Liver (tissue), 9 donors: ENCODE data around the gene PSME2. TPM values are rescaled to one million over a fixed set of nuclear protein-coding genes. Genes with fewer than 3 reads are reported as not detected.
A peak's percentile ranks its signal among the peaks of the same experiment; 100 is the strongest.

ENCODE experiments used
- DNase-seq: peaks from one replicate; pipeline ENCODE4 v3.0.0-alpha.2; 2017; ENCODE audit warnings: low spot score
- H3K27ac ChIP-seq, 2 donors: one replicate each; pipeline ENCODE4 v1.7.0; 2013; ENCODE audit warnings: inconsistent platforms in 2 of 2, low read length in 2 of 2, control low read depth in 1 of 2, low read depth in 1 of 2, mild to moderate bottlenecking in 1 of 2
- H3K27me3 ChIP-seq, 4 donors: one replicate each; pipeline versions ENCODE4 v1.6.1 to v1.7.0; 2013; ENCODE audit warnings: low read length in 3 of 4, inconsistent platforms in 1 of 4, mild to moderate bottlenecking in 1 of 4, moderate library complexity in 1 of 4; ENCODE audit not compliant: control insufficient read depth in 4 of 4, insufficient read depth in 4 of 4
- H3K36me3 ChIP-seq, 4 donors: one replicate each; pipeline versions ENCODE4 v1.6.1 to v1.7.0; 2013; ENCODE audit warnings: low read length in 3 of 4, mild to moderate bottlenecking in 3 of 4, low read depth in 1 of 4, moderate library complexity in 1 of 4; ENCODE audit not compliant: control insufficient read depth in 4 of 4, insufficient read depth in 3 of 4
- H3K4me1 ChIP-seq, 4 donors: one replicate each; pipeline versions ENCODE4 v1.6.1 to v1.7.0; 2013; ENCODE audit warnings: low read length in 3 of 4, mild to moderate bottlenecking in 3 of 4, moderate library complexity in 1 of 4; ENCODE audit not compliant: control insufficient read depth in 4 of 4, insufficient read depth in 4 of 4
- H3K4me3 ChIP-seq, 3 donors: one replicate each; pipeline versions ENCODE4 v1.6.1 to v1.7.0; 2013; ENCODE audit warnings: low read length in 3 of 3, control low read depth in 1 of 3, low read depth in 1 of 3, mild to moderate bottlenecking in 1 of 3
- H3K9ac ChIP-seq, 2 donors: one replicate each; pipeline ENCODE4 v1.7.0; 2013; ENCODE audit warnings: low read length in 2 of 2, mild to moderate bottlenecking in 2 of 2, moderate library complexity in 2 of 2, control low read depth in 1 of 2, low read depth in 1 of 2
- H3K9me3 ChIP-seq, 4 donors: one replicate each; pipeline versions ENCODE4 v1.6.1 to v1.7.0; 2013; ENCODE audit warnings: low read length in 3 of 4; ENCODE audit not compliant: control insufficient read depth in 4 of 4
- EGR1 ChIP-seq, 2 donors: IDR thresholded peaks; 2 replicates each; pipeline ENCODE4 v1.6.1; 2016 to 2018; ENCODE audit warnings: antibody characterized with exemption in 2 of 2, low read depth in 2 of 2
- FOXA1 ChIP-seq: IDR thresholded peaks from 2 replicates; pipeline ENCODE4 v1.6.1; 2016; ENCODE audit warnings: antibody characterized with exemption
- FOXA2 ChIP-seq: IDR thresholded peaks from 2 replicates; pipeline ENCODE4 v1.6.1; 2016; ENCODE audit warnings: antibody characterized with exemption
- GABPA ChIP-seq, 2 donors: IDR thresholded peaks in 1 of 2; conservative IDR thresholded peaks in 1 of 2; 2 replicates each; pipeline ENCODE4 v1.6.1; 2016; ENCODE audit warnings: antibody characterized with exemption in 2 of 2, mild to moderate bottlenecking in 1 of 2, moderate library complexity in 1 of 2
- HNF4A ChIP-seq, 2 donors: conservative IDR thresholded peaks; 2 replicates each; pipeline ENCODE4 v1.6.1; 2016; ENCODE audit warnings: antibody characterized with exemption in 2 of 2, mild to moderate bottlenecking in 2 of 2
- HNF4G ChIP-seq: IDR thresholded peaks from 2 replicates; pipeline ENCODE4 v1.6.1; 2016; ENCODE audit warnings: antibody characterized with exemption
- JUND ChIP-seq, 2 donors: IDR thresholded peaks; 2 replicates each; pipeline ENCODE4 v1.6.1; 2016; ENCODE audit warnings: antibody characterized with exemption in 2 of 2
- NR2F2 ChIP-seq: IDR thresholded peaks from 2 replicates; pipeline ENCODE4 v1.6.1; 2016; ENCODE audit warnings: antibody characterized with exemption
- RAD21 ChIP-seq, 2 donors: IDR thresholded peaks; 2 replicates each; pipeline ENCODE4 v1.6.1; 2016; ENCODE audit warnings: antibody characterized with exemption in 2 of 2, mild to moderate bottlenecking in 2 of 2
- RXRA ChIP-seq, 2 donors: IDR thresholded peaks; 2 replicates each; pipeline ENCODE4 v1.6.1; 2017 to 2018; ENCODE audit warnings: antibody characterized with exemption in 2 of 2, mild to moderate bottlenecking in 1 of 2
- SP1 ChIP-seq: IDR thresholded peaks from 2 replicates; pipeline ENCODE4 v1.6.1; 2018; ENCODE audit warnings: antibody characterized with exemption, mild to moderate bottlenecking
- TAF1 ChIP-seq: conservative IDR thresholded peaks from 2 replicates; pipeline ENCODE4 v1.6.1; 2016; ENCODE audit warnings: antibody characterized with exemption, mild to moderate bottlenecking
- YY1 ChIP-seq: IDR thresholded peaks from 2 replicates; pipeline ENCODE4 v1.6.1; 2016; ENCODE audit warnings: antibody characterized with exemption, mild to moderate bottlenecking
- WGBS: extraction: QIAGEN DNeasy Blood & Tissue Kit; methylation state at CpG from one replicate; pipeline ENCODE4 v1.1.7; 2013; 5-methylcytosine and 5-hydroxymethylcytosine counted together
- polyA plus RNA-seq, 2 donors: library from polyadenylated mRNA; stranded (reverse) in 1 of 2; unstranded in 1 of 2; fragments of 200-250 nt in 1 of 2; fragments of >200 nt in 1 of 2; fragmentation: Nextera tagmentation in 1 of 2; extraction: Ambion mirVana in 1 of 2; gene quantifications; one replicate each; pipeline versions ENCODE4 v1.2.1 to v1.2.3, GENCODE V29; 2013 to 2015
- total RNA-seq, 2 donors: library from RNA; depleted of rRNA; stranded (reverse); fragments of >200 nt; gene quantifications; one replicate each; pipeline ENCODE4 v1.2.3, GENCODE V29; 2014
- TF ChIP-seq, protein P1 (sequence below): IDR thresholded peaks from 2 replicates; pipeline ENCODE4 v1.6.1; 2016; ENCODE audit warnings: antibody characterized with exemption, mild to moderate bottlenecking
- TF ChIP-seq, protein P2 (sequence below): IDR thresholded peaks from 2 replicates; pipeline ENCODE4 v1.6.1; 2016; ENCODE audit warnings: antibody characterized with exemption
- TF ChIP-seq, protein P3 (sequence below): IDR thresholded peaks from 2 replicates; pipeline ENCODE4 v1.6.1; 2016; ENCODE audit warnings: antibody characterized with exemption
- TF ChIP-seq, protein P4 (sequence below): IDR thresholded peaks from 2 replicates; pipeline ENCODE4 v1.6.1; 2016; ENCODE audit warnings: antibody characterized with exemption
- TF ChIP-seq, protein P5 (sequence below): fragments of 150-350 bp; IDR thresholded peaks from 2 replicates; pipeline ENCODE4 v1.5.1; 2017; ENCODE audit warnings: improper control_type of control experiment, low read depth, low read length; ENCODE audit not compliant: missing input control
- donor health status: healthy.
- donor health status: healthy.
- donor health status: healthy.
- donor health status: healthy.
- donor health status: healthy.

Gene PSME2
- total and polyA plus RNA-seq, 4 donors = 56.9 to 247 (median 92.7) TPM

DNA sequence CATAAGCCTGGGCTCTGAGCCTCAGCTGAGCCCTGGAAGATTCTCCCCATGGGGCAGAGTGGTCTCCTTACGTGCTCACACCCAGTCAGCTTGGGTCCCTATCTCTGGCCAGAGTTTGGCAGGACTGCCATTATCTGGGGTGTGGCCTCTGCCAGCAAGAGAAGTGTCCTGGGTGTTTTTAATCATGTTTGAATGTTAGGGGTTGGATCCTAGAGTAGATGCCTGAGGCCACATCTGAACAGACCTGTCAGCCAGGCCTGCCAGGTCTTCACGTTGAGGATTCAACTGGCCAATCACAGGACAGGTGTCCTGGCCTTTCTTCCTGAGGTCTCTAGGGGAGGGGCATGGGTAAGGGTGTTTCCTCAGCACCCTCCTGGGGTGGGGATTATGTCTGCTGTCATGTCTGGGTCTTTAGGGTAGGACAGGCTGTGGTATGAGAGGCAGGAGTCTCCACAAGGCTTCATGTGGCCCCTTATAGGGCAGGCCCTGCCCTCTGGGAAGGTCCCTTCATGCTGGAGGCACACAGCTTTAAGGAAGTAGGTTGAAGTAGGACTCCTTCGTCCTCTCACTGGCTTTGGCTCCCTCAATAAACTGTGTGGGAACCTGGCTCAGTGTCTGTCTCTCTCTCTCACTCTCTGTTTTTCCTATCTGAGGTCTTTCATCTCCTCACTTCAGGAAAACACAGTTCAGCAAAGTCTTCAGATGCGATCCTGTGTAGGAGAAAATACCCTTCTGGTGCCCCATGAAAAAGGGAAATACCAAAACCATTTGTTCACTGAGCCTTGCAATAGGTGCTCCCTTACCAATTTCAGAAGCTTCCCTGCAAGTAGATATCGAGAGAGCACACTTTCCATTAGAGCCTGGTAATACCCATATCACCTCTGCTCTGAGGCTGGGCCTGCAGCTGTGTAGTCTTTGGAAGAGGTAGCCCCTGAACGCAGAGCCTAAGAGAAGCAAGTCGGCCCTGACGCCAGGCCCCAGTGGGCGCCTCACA, 22.7 kb downstream of the PSME2 start:
- Histone ChIP-seq H3K4me1 (peaks cover 0 to 4% (median 2%) of the 10 kb centered on the region in 4 donors), H3K9ac (no peak overlapping the region), H3K9me3 (no peaks in the 10 kb centered on the region), H3K36me3 (peaks cover 28 to 49% (median 45%) of the 10 kb centered on the region in 4 donors), H3K27ac (no peak overlapping the region), H3K4me3 (no peak overlapping the region), H3K27me3 (no peaks in the 10 kb centered on the region)
- WGBS = 92% methylated on average over 9 of the region's 9 CpGs
- DNase-seq = peak; percentile 71
- TF ChIP-seq EGR1 (IDR thresholded peaks at IDR 0.05; ENCODE audit: low read depth in 2 of 2) = no peak
- no peak for TF ChIP-seq NR2F2
- TF ChIP-seq, protein P1, sequence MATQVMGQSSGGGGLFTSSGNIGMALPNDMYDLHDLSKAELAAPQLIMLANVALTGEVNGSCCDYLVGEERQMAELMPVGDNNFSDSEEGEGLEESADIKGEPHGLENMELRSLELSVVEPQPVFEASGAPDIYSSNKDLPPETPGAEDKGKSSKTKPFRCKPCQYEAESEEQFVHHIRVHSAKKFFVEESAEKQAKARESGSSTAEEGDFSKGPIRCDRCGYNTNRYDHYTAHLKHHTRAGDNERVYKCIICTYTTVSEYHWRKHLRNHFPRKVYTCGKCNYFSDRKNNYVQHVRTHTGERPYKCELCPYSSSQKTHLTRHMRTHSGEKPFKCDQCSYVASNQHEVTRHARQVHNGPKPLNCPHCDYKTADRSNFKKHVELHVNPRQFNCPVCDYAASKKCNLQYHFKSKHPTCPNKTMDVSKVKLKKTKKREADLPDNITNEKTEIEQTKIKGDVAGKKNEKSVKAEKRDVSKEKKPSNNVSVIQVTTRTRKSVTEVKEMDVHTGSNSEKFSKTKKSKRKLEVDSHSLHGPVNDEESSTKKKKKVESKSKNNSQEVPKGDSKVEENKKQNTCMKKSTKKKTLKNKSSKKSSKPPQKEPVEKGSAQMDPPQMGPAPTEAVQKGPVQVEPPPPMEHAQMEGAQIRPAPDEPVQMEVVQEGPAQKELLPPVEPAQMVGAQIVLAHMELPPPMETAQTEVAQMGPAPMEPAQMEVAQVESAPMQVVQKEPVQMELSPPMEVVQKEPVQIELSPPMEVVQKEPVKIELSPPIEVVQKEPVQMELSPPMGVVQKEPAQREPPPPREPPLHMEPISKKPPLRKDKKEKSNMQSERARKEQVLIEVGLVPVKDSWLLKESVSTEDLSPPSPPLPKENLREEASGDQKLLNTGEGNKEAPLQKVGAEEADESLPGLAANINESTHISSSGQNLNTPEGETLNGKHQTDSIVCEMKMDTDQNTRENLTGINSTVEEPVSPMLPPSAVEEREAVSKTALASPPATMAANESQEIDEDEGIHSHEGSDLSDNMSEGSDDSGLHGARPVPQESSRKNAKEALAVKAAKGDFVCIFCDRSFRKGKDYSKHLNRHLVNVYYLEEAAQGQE = no peak
- no peak for TF ChIP-seq RAD21 (IDR thresholded peaks at IDR 0.05)
- TF ChIP-seq SP1 = no peak
- TF ChIP-seq, protein P2, sequence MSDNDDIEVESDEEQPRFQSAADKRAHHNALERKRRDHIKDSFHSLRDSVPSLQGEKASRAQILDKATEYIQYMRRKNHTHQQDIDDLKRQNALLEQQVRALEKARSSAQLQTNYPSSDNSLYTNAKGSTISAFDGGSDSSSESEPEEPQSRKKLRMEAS = no peak
- no peak for TF ChIP-seq JUND (IDR thresholded peaks at IDR 0.05)
- TF ChIP-seq HNF4A (conservative IDR thresholded peaks at IDR 0.05) = no peak
- no peak for TF ChIP-seq HNF4G
- TF ChIP-seq, protein P3, sequence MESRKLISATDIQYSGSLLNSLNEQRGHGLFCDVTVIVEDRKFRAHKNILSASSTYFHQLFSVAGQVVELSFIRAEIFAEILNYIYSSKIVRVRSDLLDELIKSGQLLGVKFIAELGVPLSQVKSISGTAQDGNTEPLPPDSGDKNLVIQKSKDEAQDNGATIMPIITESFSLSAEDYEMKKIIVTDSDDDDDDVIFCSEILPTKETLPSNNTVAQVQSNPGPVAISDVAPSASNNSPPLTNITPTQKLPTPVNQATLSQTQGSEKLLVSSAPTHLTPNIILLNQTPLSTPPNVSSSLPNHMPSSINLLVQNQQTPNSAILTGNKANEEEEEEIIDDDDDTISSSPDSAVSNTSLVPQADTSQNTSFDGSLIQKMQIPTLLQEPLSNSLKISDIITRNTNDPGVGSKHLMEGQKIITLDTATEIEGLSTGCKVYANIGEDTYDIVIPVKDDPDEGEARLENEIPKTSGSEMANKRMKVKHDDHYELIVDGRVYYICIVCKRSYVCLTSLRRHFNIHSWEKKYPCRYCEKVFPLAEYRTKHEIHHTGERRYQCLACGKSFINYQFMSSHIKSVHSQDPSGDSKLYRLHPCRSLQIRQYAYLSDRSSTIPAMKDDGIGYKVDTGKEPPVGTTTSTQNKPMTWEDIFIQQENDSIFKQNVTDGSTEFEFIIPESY = no peak
- TF ChIP-seq, protein P4, sequence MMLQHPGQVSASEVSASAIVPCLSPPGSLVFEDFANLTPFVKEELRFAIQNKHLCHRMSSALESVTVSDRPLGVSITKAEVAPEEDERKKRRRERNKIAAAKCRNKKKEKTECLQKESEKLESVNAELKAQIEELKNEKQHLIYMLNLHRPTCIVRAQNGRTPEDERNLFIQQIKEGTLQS = no peak
- no peak for TF ChIP-seq YY1
- TF ChIP-seq TAF1 = no peak
- TF ChIP-seq, protein P5, sequence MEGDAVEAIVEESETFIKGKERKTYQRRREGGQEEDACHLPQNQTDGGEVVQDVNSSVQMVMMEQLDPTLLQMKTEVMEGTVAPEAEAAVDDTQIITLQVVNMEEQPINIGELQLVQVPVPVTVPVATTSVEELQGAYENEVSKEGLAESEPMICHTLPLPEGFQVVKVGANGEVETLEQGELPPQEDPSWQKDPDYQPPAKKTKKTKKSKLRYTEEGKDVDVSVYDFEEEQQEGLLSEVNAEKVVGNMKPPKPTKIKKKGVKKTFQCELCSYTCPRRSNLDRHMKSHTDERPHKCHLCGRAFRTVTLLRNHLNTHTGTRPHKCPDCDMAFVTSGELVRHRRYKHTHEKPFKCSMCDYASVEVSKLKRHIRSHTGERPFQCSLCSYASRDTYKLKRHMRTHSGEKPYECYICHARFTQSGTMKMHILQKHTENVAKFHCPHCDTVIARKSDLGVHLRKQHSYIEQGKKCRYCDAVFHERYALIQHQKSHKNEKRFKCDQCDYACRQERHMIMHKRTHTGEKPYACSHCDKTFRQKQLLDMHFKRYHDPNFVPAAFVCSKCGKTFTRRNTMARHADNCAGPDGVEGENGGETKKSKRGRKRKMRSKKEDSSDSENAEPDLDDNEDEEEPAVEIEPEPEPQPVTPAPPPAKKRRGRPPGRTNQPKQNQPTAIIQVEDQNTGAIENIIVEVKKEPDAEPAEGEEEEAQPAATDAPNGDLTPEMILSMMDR = no peak
- TF ChIP-seq RXRA (IDR thresholded peaks at IDR 0.05) = no peak
- TF ChIP-seq FOXA2 = no peak
- no peak for TF ChIP-seq FOXA1
- no peak for TF ChIP-seq GABPA (IDR thresholded peaks at IDR 0.05 in 1 of 2, conservative IDR thresholded peaks at IDR 0.05 in 1 of 2)
